Endometrial microvascular endothelial cells (primary cell): ENCODE results near the gene SAP130. TPM values are rescaled to one million over a fixed set of nuclear protein-coding genes. Genes with fewer than 3 reads are reported as not detected.

Source experiments
- in situ Hi-C: cut with HindIII; loops from 2 replicates; pipeline ENCODE4 v1.10.0; 2017; ENCODE audit warnings: low sequenced_read_pairs, low pct_unique_long_range_greater_than_20kb; ENCODE audit errors: inconsistent ontology term
- total RNA-seq: library from RNA; depleted of rRNA; stranded (reverse); fragments of >200 nt; gene quantifications from one replicate; pipeline ENCODE4 v1.2.3, GENCODE V29; 2015; ENCODE audit errors: inconsistent ontology term

The SAP130 gene
- total RNA-seq: 21.1 TPM

GRCh38 chr2:128027801-128028667, at the start of gene SAP130:
Gene SAP130 (minus strand): TSS chr2:128028059. CDS start chr2:128026292, 1,767 bp downstream.
- in situ Hi-C loops: no loop called here

GRCh38 chr2:128076461-128077106, 48.7 kb upstream of the SAP130 start:
- in situ Hi-C loops: no loop called here

GRCh38 chr2:128073278-128073677, 45.4 kb upstream of the SAP130 start:
- in situ Hi-C loops: no loop called here

GRCh38 chr2:128069769-128070168, 41.9 kb upstream of the SAP130 start:
- in situ Hi-C loops: no loop called here

- in situ Hi-C loops: no loop called here
These were observed 36.5 kb upstream of the SAP130 start for GRCh38 chr2:128064353-128064752.

GRCh38 chr2:128062571-128062970, 34.7 kb upstream of the SAP130 start:
- in situ Hi-C loops: no loop called here

GRCh38 chr2:128058114-128058513, 30.3 kb upstream of the SAP130 start:
- in situ Hi-C loops: no loop called here

GRCh38 chr2:128057334-128057733, 29.5 kb upstream of the SAP130 start:
- in situ Hi-C loops: no loop called here

- in situ Hi-C loops: no loop called here
These were observed 26.4 kb upstream of the SAP130 start for GRCh38 chr2:128054104-128054885.

- in situ Hi-C loops: no loop called here
These were observed 25.5 kb upstream of the SAP130 start for GRCh38 chr2:128053331-128053730.

- in situ Hi-C loops: no loop called here
These were observed 15.2 kb upstream of the SAP130 start for GRCh38 chr2:128043041-128043440.

- in situ Hi-C loops: no loop called here
These were observed 13.7 kb upstream of the SAP130 start for GRCh38 chr2:128041561-128041960.

GRCh38 chr2:128040166-128040771, 12.4 kb upstream of the SAP130 start:
- in situ Hi-C loops: no loop called here

- in situ Hi-C loops: no loop called here
These were observed 11.7 kb upstream of the SAP130 start for GRCh38 chr2:128039535-128039934.

GRCh38 chr2:128038411-128038810, 10.6 kb upstream of the SAP130 start:
- in situ Hi-C loops: no loop called here

- in situ Hi-C loops: no loop called here
These were observed 9.8 kb upstream of the SAP130 start for GRCh38 chr2:128037649-128038048.

- in situ Hi-C loops: no loop called here
These were observed 9.1 kb upstream of the SAP130 start for GRCh38 chr2:128036748-128037607.

- in situ Hi-C loops: no loop called here
These were observed 4.2 kb upstream of the SAP130 start for GRCh38 chr2:128032092-128032491.
